IPS-20b (cell line): ENCODE measurements around the gene NECTIN3.

Experiments used
- H3K27ac ChIP-seq: one replicate; pipeline ENCODE4 v1.5.1; 2013; ENCODE audit warnings: low read length
- H3K27me3 ChIP-seq: 2 replicates; pipeline ENCODE4 v1.6.1; 2013; ENCODE audit warnings: mild to moderate bottlenecking, low read length, inconsistent platforms; ENCODE audit not compliant: insufficient read depth
- H3K36me3 ChIP-seq: 2 replicates; pipeline ENCODE4 v1.6.1; 2013; ENCODE audit warnings: low read depth, mild to moderate bottlenecking, inconsistent platforms, low read length, moderate library complexity; ENCODE audit not compliant: insufficient read depth
- H3K4me1 ChIP-seq: 2 replicates; pipeline ENCODE4 v1.6.1; 2013; ENCODE audit warnings: mild to moderate bottlenecking, control low read depth, inconsistent platforms, low read length, moderate library complexity; ENCODE audit not compliant: insufficient read depth
- H3K4me3 ChIP-seq: 2 replicates; pipeline ENCODE4 v1.5.1; 2013; ENCODE audit warnings: mild to moderate bottlenecking, low read length, inconsistent platforms
- H3K9ac ChIP-seq: 2 replicates; pipeline ENCODE4 v1.6.1; 2013; ENCODE audit warnings: low read depth, mild to moderate bottlenecking, inconsistent platforms, low read length, moderate library complexity
- H3K9me3 ChIP-seq: 2 replicates; pipeline ENCODE4 v1.6.1; 2013; ENCODE audit warnings: mild to moderate bottlenecking, low read depth, low read length, inconsistent platforms; ENCODE audit not compliant: insufficient read depth

NECTIN3 gene

GRCh38 chr3:111087924-111088469, 16.4 kb downstream of the NECTIN3 start:
- peak overlapping the region; percentile 40 for H3K27ac ChIP-seq
- peaks cover 35% of the 10 kb centered on the region for H3K4me1 ChIP-seq
- no peaks in the 10 kb centered on the region for H3K9me3 ChIP-seq
- H3K9ac ChIP-seq: peak overlapping the region; percentile 62; the same call in 1 of the 2 replicates
- H3K36me3 ChIP-seq: no peaks in the 10 kb centered on the region
- no peaks in the 10 kb centered on the region for H3K27me3 ChIP-seq
- H3K4me3 ChIP-seq: peak overlapping the region; percentile 25; the same call in 1 of the 2 replicates

GRCh38 chr3:111096487-111097209, 25.0 kb downstream of the NECTIN3 start:
- Histone ChIP-seq H3K9me3 (peaks cover 35% of the 10 kb centered on the region), H3K27me3 (no peaks in the 10 kb centered on the region), H3K27ac (no peak overlapping the region), H3K4me1 (peaks cover 12% of the 10 kb centered on the region; the same call in 1 of the 2 replicates), H3K9ac (no peak overlapping the region), H3K36me3 (peaks cover 19% of the 10 kb centered on the region; the same call in 1 of the 2 replicates), H3K4me3 (no peak overlapping the region)

GRCh38 chr3:111103807-111104206, 32.2 kb downstream of the NECTIN3 start:
- Histone ChIP-seq H3K36me3 (no peaks in the 10 kb centered on the region), H3K9ac (no peak overlapping the region), H3K9me3 (no peaks in the 10 kb centered on the region), H3K4me1 (peaks cover 39% of the 10 kb centered on the region; the same call in 1 of the 2 replicates), H3K27me3 (no peaks in the 10 kb centered on the region), H3K27ac (no peak overlapping the region), H3K4me3 (no peak overlapping the region)

GRCh38 chr3:111106993-111107661, 35.5 kb downstream of the NECTIN3 start:
- Histone ChIP-seq H3K9ac (no peak overlapping the region), H3K9me3 (no peaks in the 10 kb centered on the region), H3K36me3 (no peaks in the 10 kb centered on the region), H3K27me3 (no peaks in the 10 kb centered on the region), H3K27ac (no peak overlapping the region), H3K4me1 (peaks cover 46% of the 10 kb centered on the region; the same call in 1 of the 2 replicates), H3K4me3 (peak overlapping the region; percentile 15; the same call in 1 of the 2 replicates)

- Histone ChIP-seq H3K9ac (no peak overlapping the region), H3K4me1 (peaks cover 47% of the 10 kb centered on the region; the same call in 1 of the 2 replicates), H3K9me3 (no peaks in the 10 kb centered on the region), H3K27ac (no peak overlapping the region), H3K4me3 (no peak overlapping the region), H3K27me3 (no peaks in the 10 kb centered on the region), H3K36me3 (no peaks in the 10 kb centered on the region)
Observed at GRCh38 chr3:111107662-111108035, 36.0 kb downstream of the NECTIN3 start.

GRCh38 chr3:111112913-111113312, 41.3 kb downstream of the NECTIN3 start:
- Histone ChIP-seq H3K4me3 (no peak overlapping the region), H3K4me1 (peaks cover 25% of the 10 kb centered on the region; the same call in 1 of the 2 replicates), H3K9me3 (no peaks in the 10 kb centered on the region), H3K9ac (no peak overlapping the region), H3K36me3 (no peaks in the 10 kb centered on the region), H3K27ac (no peak overlapping the region), H3K27me3 (no peaks in the 10 kb centered on the region)

GRCh38 chr3:111128884-111129283, 57.3 kb downstream of the NECTIN3 start:
- peaks cover 21% of the 10 kb centered on the region; the same call in 1 of the 2 replicates for H3K36me3 ChIP-seq
- no peak overlapping the region for H3K4me3 ChIP-seq
- H3K9me3 ChIP-seq: no peaks in the 10 kb centered on the region
- peaks cover 11% of the 10 kb centered on the region for H3K4me1 ChIP-seq
- H3K27ac ChIP-seq: no peak overlapping the region
- no peaks in the 10 kb centered on the region for H3K27me3 ChIP-seq
- no peak overlapping the region for H3K9ac ChIP-seq

- Histone ChIP-seq H3K4me1 (peaks cover 11% of the 10 kb centered on the region), H3K27ac (no peak overlapping the region), H3K36me3 (peaks cover 21% of the 10 kb centered on the region; the same call in 1 of the 2 replicates), H3K9ac (no peak overlapping the region), H3K4me3 (no peak overlapping the region), H3K9me3 (no peaks in the 10 kb centered on the region), H3K27me3 (no peaks in the 10 kb centered on the region)
Observed at GRCh38 chr3:111130827-111131226, 59.2 kb downstream of the NECTIN3 start.

GRCh38 chr3:111134302-111134701, 62.7 kb downstream of the NECTIN3 start:
- H3K4me3 ChIP-seq: no peak overlapping the region
- H3K27ac ChIP-seq: no peak overlapping the region
- no peaks in the 10 kb centered on the region for H3K27me3 ChIP-seq
- H3K9me3 ChIP-seq: no peaks in the 10 kb centered on the region
- no peak overlapping the region for H3K9ac ChIP-seq
- H3K4me1 ChIP-seq: no peaks in the 10 kb centered on the region
- peaks cover 12% of the 10 kb centered on the region; the same call in 1 of the 2 replicates for H3K36me3 ChIP-seq

GRCh38 chr3:111151438-111151837, 79.8 kb downstream of the NECTIN3 start:
- no peak overlapping the region for H3K9ac ChIP-seq
- H3K27ac ChIP-seq: no peak overlapping the region
- no peaks in the 10 kb centered on the region for H3K9me3 ChIP-seq
- H3K27me3 ChIP-seq: no peaks in the 10 kb centered on the region
- peaks cover 33% of the 10 kb centered on the region; the same call in 1 of the 2 replicates for H3K36me3 ChIP-seq
- H3K4me1 ChIP-seq: peaks cover 13% of the 10 kb centered on the region; the same call in 1 of the 2 replicates
- H3K4me3 ChIP-seq: peak overlapping the region; percentile 43

GRCh38 chr3:111152496-111152895, 80.9 kb downstream of the NECTIN3 start:
- Histone ChIP-seq H3K4me3 (no peak overlapping the region), H3K9me3 (no peaks in the 10 kb centered on the region), H3K27me3 (no peaks in the 10 kb centered on the region), H3K4me1 (peaks cover 17% of the 10 kb centered on the region; the same call in 1 of the 2 replicates), H3K9ac (no peak overlapping the region), H3K27ac (no peak overlapping the region), H3K36me3 (peaks cover 30% of the 10 kb centered on the region; the same call in 1 of the 2 replicates)
